ENCODE results near the gene HACD3. TPM values are rescaled to one million over a fixed set of nuclear protein-coding genes. Genes with fewer than 3 reads are reported as not detected.

HACD3 gene
- total and polyA plus RNA-seq, 2 of the 13 experiments (the other 11 are each of a cell fraction or from before 2014, with no cell fraction given), result 73.6 to 161 TPM

DNA sequence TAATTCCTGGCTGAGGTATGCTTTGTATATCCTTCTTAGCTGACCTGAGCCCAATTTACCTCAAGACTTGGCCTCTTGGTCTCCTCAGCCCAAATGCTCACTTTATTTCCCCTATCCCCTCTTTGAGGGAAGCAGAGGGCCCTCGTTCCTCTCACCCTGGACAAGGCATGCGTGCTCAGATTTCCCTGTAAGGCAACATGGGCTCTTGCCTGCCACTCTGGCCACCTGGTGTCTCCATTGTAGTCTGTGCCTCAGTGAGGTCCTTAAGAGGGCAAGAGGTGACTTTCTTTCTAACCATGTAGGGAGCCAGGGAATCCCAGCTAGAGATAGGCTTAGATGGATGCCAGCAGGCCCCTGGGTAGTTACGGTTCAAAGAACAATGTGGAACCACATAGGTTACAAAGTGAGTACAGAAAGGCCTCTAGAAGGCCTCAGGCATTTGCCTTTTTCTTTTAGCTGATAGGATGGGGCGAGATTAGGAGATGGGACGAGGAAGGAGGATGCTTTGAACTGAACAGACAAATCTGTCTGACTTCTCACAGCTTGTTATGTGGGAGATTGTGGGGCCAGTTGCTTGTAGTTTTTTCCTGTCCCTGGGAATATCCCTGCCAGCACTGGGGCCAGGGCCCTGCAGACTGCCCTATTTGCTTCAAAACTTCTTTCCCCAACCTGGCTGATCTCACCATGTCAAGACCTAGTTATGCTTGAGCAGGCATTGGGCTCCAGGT lies 81.8 kb downstream of the HACD3 start (continued):
- TF ChIP-seq YEATS4 (CRISPR knock-in tag; IDR thresholded peaks at IDR 0.05; ENCODE audit: borderline replicate concordance), result peak; percentile 60
- TF ChIP-seq ZNF543 (CRISPR knock-in tag; IDR thresholded peaks at IDR 0.05), result no peak
- no peak for TF ChIP-seq PHF8 (CRISPR knock-in tag; IDR thresholded peaks at IDR 0.05)
- TF ChIP-seq, protein P1, sequence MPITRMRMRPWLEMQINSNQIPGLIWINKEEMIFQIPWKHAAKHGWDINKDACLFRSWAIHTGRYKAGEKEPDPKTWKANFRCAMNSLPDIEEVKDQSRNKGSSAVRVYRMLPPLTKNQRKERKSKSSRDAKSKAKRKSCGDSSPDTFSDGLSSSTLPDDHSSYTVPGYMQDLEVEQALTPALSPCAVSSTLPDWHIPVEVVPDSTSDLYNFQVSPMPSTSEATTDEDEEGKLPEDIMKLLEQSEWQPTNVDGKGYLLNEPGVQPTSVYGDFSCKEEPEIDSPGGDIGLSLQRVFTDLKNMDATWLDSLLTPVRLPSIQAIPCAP (CRISPR knock-in tag; IDR thresholded peaks at IDR 0.05; ENCODE audit: low read depth), result no peak
- TF ChIP-seq ZNF331 (CRISPR knock-in tag; IDR thresholded peaks at IDR 0.05), result no peak
- TF ChIP-seq HIVEP1 (CRISPR knock-in tag; IDR thresholded peaks at IDR 0.05), result no peak
- no peak for TF ChIP-seq SIX4 (CRISPR knock-in tag; IDR thresholded peaks at IDR 0.05)
- TF ChIP-seq JDP2 (CRISPR knock-in tag; IDR thresholded peaks at IDR 0.05; ENCODE audit: borderline replicate concordance), result no peak
- TF ChIP-seq, protein P2, sequence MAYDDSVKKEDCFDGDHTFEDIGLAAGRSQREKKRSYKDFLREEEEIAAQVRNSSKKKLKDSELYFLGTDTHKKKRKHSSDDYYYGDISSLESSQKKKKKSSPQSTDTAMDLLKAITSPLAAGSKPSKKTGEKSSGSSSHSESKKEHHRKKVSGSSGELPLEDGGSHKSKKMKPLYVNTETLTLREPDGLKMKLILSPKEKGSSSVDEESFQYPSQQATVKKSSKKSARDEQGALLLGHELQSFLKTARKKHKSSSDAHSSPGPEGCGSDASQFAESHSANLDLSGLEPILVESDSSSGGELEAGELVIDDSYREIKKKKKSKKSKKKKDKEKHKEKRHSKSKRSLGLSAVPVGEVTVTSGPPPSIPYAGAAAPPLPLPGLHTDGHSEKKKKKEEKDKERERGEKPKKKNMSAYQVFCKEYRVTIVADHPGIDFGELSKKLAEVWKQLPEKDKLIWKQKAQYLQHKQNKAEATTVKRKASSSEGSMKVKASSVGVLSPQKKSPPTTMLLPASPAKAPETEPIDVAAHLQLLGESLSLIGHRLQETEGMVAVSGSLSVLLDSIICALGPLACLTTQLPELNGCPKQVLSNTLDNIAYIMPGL (CRISPR knock-in tag; IDR thresholded peaks at IDR 0.05; ENCODE audit: borderline replicate concordance in 1 of 2, low read depth in 1 of 2), result 0 out of 4 replicates have a peak, but pooled peaks of 1 of the 2 experiments have one; percentile 52
- TF ChIP-seq ZNF644 (CRISPR knock-in tag; IDR thresholded peaks at IDR 0.05; ENCODE audit: low read depth), result 0 out of 2 replicates have a peak, but pooled peaks have one; percentile 18
- TF ChIP-seq YEATS2 (CRISPR knock-in tag; IDR thresholded peaks at IDR 0.05; ENCODE audit: borderline replicate concordance), result no peak
- no peak for TF ChIP-seq ZNF710 (CRISPR knock-in tag; IDR thresholded peaks at IDR 0.05; ENCODE audit: borderline replicate concordance)
- TF ChIP-seq XRCC5 (optimal IDR thresholded peaks at IDR 0.05; ENCODE audit: low read length), result no peak
- no peak for TF ChIP-seq RFXANK (CRISPR knock-in tag; IDR thresholded peaks at IDR 0.05)
- TF ChIP-seq ZNF883 (CRISPR knock-in tag; IDR thresholded peaks at IDR 0.05; ENCODE audit: not compliant biosample characterization), result no peak
- TF ChIP-seq KAT8 (CRISPR knock-in tag; IDR thresholded peaks at IDR 0.05), result no peak
- TF ChIP-seq GLI4 (CRISPR knock-in tag; IDR thresholded peaks at IDR 0.05; ENCODE audit: borderline replicate concordance), result 0 out of 2 replicates have a peak, but pooled peaks have one; percentile 5
- TF ChIP-seq ZNF160 (CRISPR knock-in tag; IDR thresholded peaks at IDR 0.05), result no peak
- TF ChIP-seq ZNF670 (CRISPR knock-in tag; IDR thresholded peaks at IDR 0.05; ENCODE audit: borderline replicate concordance), result 0 out of 2 replicates have a peak, but pooled peaks have one; percentile 31
- no peak for TF ChIP-seq MAZ (IDR thresholded peaks at IDR 0.05; ENCODE audit: borderline replicate concordance, low read depth, low read length)
- TF ChIP-seq MAZ (CRISPR knock-in tag; IDR thresholded peaks at IDR 0.05; ENCODE audit: low read depth), result no peak
- 0 out of 2 replicates have a peak, but pooled peaks have one; percentile 50 for TF ChIP-seq ZNF296 (CRISPR knock-in tag; conservative IDR thresholded peaks at IDR 0.05)

Measured in HepG2 (cell line).